ENCODE results near the gene IPO11.

The IPO11 gene

GRCh38 chr5:62600560-62601252, 188.1 kb downstream of the IPO11 start:
- no peak overlapping the region for H3K27ac ChIP-seq (ENCODE audit: low read depth, low read length)
- no peaks in the 10 kb centered on the region for H3K27me3 ChIP-seq (ENCODE audit: control insufficient read depth, insufficient read depth, low read length)
- H3K36me3 ChIP-seq (ENCODE audit: control insufficient read depth, insufficient read depth, low read length): no peaks in the 10 kb centered on the region
- no peaks in the 10 kb centered on the region for H3K4me1 ChIP-seq (ENCODE audit: control insufficient read depth, insufficient read depth, low read length)
- H3K4me3 ChIP-seq (ENCODE audit: low read length): no peak overlapping the region
- H3K9ac ChIP-seq (ENCODE audit: low read length): no peak overlapping the region

GRCh38 chr5:62603934-62604333, 191.4 kb downstream of the IPO11 start:
- Histone ChIP-seq H3K27me3 (ENCODE audit: control insufficient read depth, insufficient read depth, low read length) (no peaks in the 10 kb centered on the region), H3K4me1 (ENCODE audit: control insufficient read depth, insufficient read depth, low read length) (no peaks in the 10 kb centered on the region), H3K36me3 (ENCODE audit: control insufficient read depth, insufficient read depth, low read length) (no peaks in the 10 kb centered on the region), H3K4me3 (ENCODE audit: low read length) (no peak overlapping the region), H3K27ac (ENCODE audit: low read depth, low read length) (no peak overlapping the region), H3K9ac (ENCODE audit: low read length) (no peak overlapping the region)

- no peak overlapping the region for H3K4me3 ChIP-seq (ENCODE audit: low read length)
- H3K4me1 ChIP-seq (ENCODE audit: control insufficient read depth, insufficient read depth, low read length): no peaks in the 10 kb centered on the region
- no peak overlapping the region for H3K27ac ChIP-seq (ENCODE audit: low read depth, low read length)
- H3K9ac ChIP-seq (ENCODE audit: low read length): no peak overlapping the region
- H3K27me3 ChIP-seq (ENCODE audit: control insufficient read depth, insufficient read depth, low read length): no peaks in the 10 kb centered on the region
- H3K36me3 ChIP-seq (ENCODE audit: control insufficient read depth, insufficient read depth, low read length): no peaks in the 10 kb centered on the region
Measured at GRCh38 chr5:62605638-62606037, 193.1 kb downstream of the IPO11 start.

- no peak overlapping the region for H3K27ac ChIP-seq (ENCODE audit: low read depth, low read length)
- H3K4me3 ChIP-seq (ENCODE audit: low read length): no peak overlapping the region
- H3K27me3 ChIP-seq (ENCODE audit: control insufficient read depth, insufficient read depth, low read length): no peaks in the 10 kb centered on the region
- H3K4me1 ChIP-seq (ENCODE audit: control insufficient read depth, insufficient read depth, low read length): no peaks in the 10 kb centered on the region
- H3K9ac ChIP-seq (ENCODE audit: low read length): no peak overlapping the region
- H3K36me3 ChIP-seq (ENCODE audit: control insufficient read depth, insufficient read depth, low read length): no peaks in the 10 kb centered on the region
Measured at GRCh38 chr5:62606878-62607277, 194.3 kb downstream of the IPO11 start.

- Histone ChIP-seq H3K36me3 (ENCODE audit: control insufficient read depth, insufficient read depth, low read length) (no peaks in the 10 kb centered on the region), H3K27ac (ENCODE audit: low read depth, low read length) (no peak overlapping the region), H3K4me1 (ENCODE audit: control insufficient read depth, insufficient read depth, low read length) (no peaks in the 10 kb centered on the region), H3K4me3 (ENCODE audit: low read length) (no peak overlapping the region), H3K27me3 (ENCODE audit: control insufficient read depth, insufficient read depth, low read length) (no peaks in the 10 kb centered on the region), H3K9ac (ENCODE audit: low read length) (no peak overlapping the region)
Measured at GRCh38 chr5:62607615-62608014, 195.1 kb downstream of the IPO11 start.

- no peaks in the 10 kb centered on the region for H3K27me3 ChIP-seq (ENCODE audit: control insufficient read depth, insufficient read depth, low read length)
- no peak overlapping the region for H3K27ac ChIP-seq (ENCODE audit: low read depth, low read length)
- no peak overlapping the region for H3K4me3 ChIP-seq (ENCODE audit: low read length)
- no peaks in the 10 kb centered on the region for H3K36me3 ChIP-seq (ENCODE audit: control insufficient read depth, insufficient read depth, low read length)
- H3K9ac ChIP-seq (ENCODE audit: low read length): no peak overlapping the region
- no peaks in the 10 kb centered on the region for H3K4me1 ChIP-seq (ENCODE audit: control insufficient read depth, insufficient read depth, low read length)
Measured at GRCh38 chr5:62608529-62609511, 196.3 kb downstream of the IPO11 start.

- Histone ChIP-seq H3K27ac (ENCODE audit: low read depth, low read length) (no peak overlapping the region), H3K9ac (ENCODE audit: low read length) (no peak overlapping the region), H3K4me3 (ENCODE audit: low read length) (no peak overlapping the region), H3K27me3 (ENCODE audit: control insufficient read depth, insufficient read depth, low read length) (no peaks in the 10 kb centered on the region), H3K36me3 (ENCODE audit: control insufficient read depth, insufficient read depth, low read length) (no peaks in the 10 kb centered on the region), H3K4me1 (ENCODE audit: control insufficient read depth, insufficient read depth, low read length) (no peaks in the 10 kb centered on the region)
Measured at GRCh38 chr5:62614355-62614754, 201.8 kb downstream of the IPO11 start.

GRCh38 chr5:62616615-62617277, 204.2 kb downstream of the IPO11 start:
- Histone ChIP-seq H3K9ac (ENCODE audit: low read length) (no peak overlapping the region), H3K27ac (ENCODE audit: low read depth, low read length) (no peak overlapping the region), H3K4me1 (ENCODE audit: control insufficient read depth, insufficient read depth, low read length) (no peaks in the 10 kb centered on the region), H3K4me3 (ENCODE audit: low read length) (no peak overlapping the region), H3K27me3 (ENCODE audit: control insufficient read depth, insufficient read depth, low read length) (no peaks in the 10 kb centered on the region), H3K36me3 (ENCODE audit: control insufficient read depth, insufficient read depth, low read length) (no peaks in the 10 kb centered on the region)

- no peaks in the 10 kb centered on the region for H3K36me3 ChIP-seq (ENCODE audit: control insufficient read depth, insufficient read depth, low read length)
- no peak overlapping the region for H3K4me3 ChIP-seq (ENCODE audit: low read length)
- no peaks in the 10 kb centered on the region for H3K4me1 ChIP-seq (ENCODE audit: control insufficient read depth, insufficient read depth, low read length)
- H3K9ac ChIP-seq (ENCODE audit: low read length): no peak overlapping the region
- no peak overlapping the region for H3K27ac ChIP-seq (ENCODE audit: low read depth, low read length)
- no peaks in the 10 kb centered on the region for H3K27me3 ChIP-seq (ENCODE audit: control insufficient read depth, insufficient read depth, low read length)
Measured at GRCh38 chr5:62617943-62618342, 205.4 kb downstream of the IPO11 start.

GRCh38 chr5:62620761-62621160, 208.2 kb downstream of the IPO11 start:
- H3K36me3 ChIP-seq (ENCODE audit: control insufficient read depth, insufficient read depth, low read length): no peaks in the 10 kb centered on the region
- H3K4me3 ChIP-seq (ENCODE audit: low read length): no peak overlapping the region
- H3K4me1 ChIP-seq (ENCODE audit: control insufficient read depth, insufficient read depth, low read length): no peaks in the 10 kb centered on the region
- H3K9ac ChIP-seq (ENCODE audit: low read length): no peak overlapping the region
- H3K27ac ChIP-seq (ENCODE audit: low read depth, low read length): no peak overlapping the region
- H3K27me3 ChIP-seq (ENCODE audit: control insufficient read depth, insufficient read depth, low read length): no peaks in the 10 kb centered on the region

GRCh38 chr5:62621280-62621679, 208.7 kb downstream of the IPO11 start:
- no peaks in the 10 kb centered on the region for H3K4me1 ChIP-seq (ENCODE audit: control insufficient read depth, insufficient read depth, low read length)
- no peak overlapping the region for H3K27ac ChIP-seq (ENCODE audit: low read depth, low read length)
- no peaks in the 10 kb centered on the region for H3K36me3 ChIP-seq (ENCODE audit: control insufficient read depth, insufficient read depth, low read length)
- no peaks in the 10 kb centered on the region for H3K27me3 ChIP-seq (ENCODE audit: control insufficient read depth, insufficient read depth, low read length)
- no peak overlapping the region for H3K9ac ChIP-seq (ENCODE audit: low read length)
- H3K4me3 ChIP-seq (ENCODE audit: low read length): no peak overlapping the region

GRCh38 chr5:62623271-62623670, 210.7 kb downstream of the IPO11 start:
- H3K36me3 ChIP-seq (ENCODE audit: control insufficient read depth, insufficient read depth, low read length): no peaks in the 10 kb centered on the region
- no peaks in the 10 kb centered on the region for H3K4me1 ChIP-seq (ENCODE audit: control insufficient read depth, insufficient read depth, low read length)
- H3K27me3 ChIP-seq (ENCODE audit: control insufficient read depth, insufficient read depth, low read length): no peaks in the 10 kb centered on the region

More at GRCh38 chr5:62623271-62623670, 210.7 kb downstream of the IPO11 start:
- Histone ChIP-seq H3K9ac (ENCODE audit: low read length) (no peak overlapping the region), H3K27ac (ENCODE audit: low read depth, low read length) (no peak overlapping the region), H3K4me3 (ENCODE audit: low read length) (no peak overlapping the region)

Measured in rectal smooth muscle tissue (tissue), 1 donor.